Tibial nerve (tissue), 3 donors: ENCODE results near the gene DNASE2B.

Source experiments
- CTCF ChIP-seq, 5 experiments: fragments of 200-600 bp in 3 of 5; fragments of 450-650 bp in 2 of 5; sonication (generic) in 3 of 5; IDR thresholded peaks; one replicate each; pipeline ENCODE4 v1.5.1; 2016 to 2019; ENCODE audit warnings: antibody characterized with exemption in 5 of 5, mild to moderate bottlenecking in 3 of 5, moderate library complexity in 2 of 5
- POLR2A ChIP-seq, 2 donors: fragments of 450-650 bp; IDR thresholded peaks; one replicate each; pipeline ENCODE4 v1.6.1; 2017; ENCODE audit warnings: antibody characterized with exemption in 2 of 2, mild to moderate bottlenecking in 2 of 2, moderate library complexity in 2 of 2

GRCh38 chr1:84374991-84375696, 23.1 kb upstream of the DNASE2B start:
- TF ChIP-seq CTCF (IDR thresholded peaks at IDR 0.05) (no peak), POLR2A (IDR thresholded peaks at IDR 0.05) (no peak)
